GM12801 (cell line): ENCODE results near the gene MYH11.

Experiments
- CTCF ChIP-seq: IDR thresholded peaks from one replicate; pipeline ENCODE4 v1.5.1; 2011; ENCODE audit warnings: control low read depth; ENCODE audit not compliant: insufficient read length; ENCODE audit errors: extremely low read depth

Gene MYH11

GRCh38 chr16:15778204-15778743 is 78.6 kb downstream of the MYH11 start:
- no peak for TF ChIP-seq CTCF

GRCh38 chr16:15777533-15778203 is 79.2 kb downstream of the MYH11 start:
- TF ChIP-seq CTCF, result no peak

GRCh38 chr16:15776572-15776971 is 80.3 kb downstream of the MYH11 start:
- TF ChIP-seq CTCF, result no peak

- TF ChIP-seq CTCF, result no peak
These were observed 81.0 kb downstream of the MYH11 start for GRCh38 chr16:15775663-15776304.

GRCh38 chr16:15775209-15775608 is 81.6 kb downstream of the MYH11 start:
- TF ChIP-seq CTCF, result no peak

GRCh38 chr16:15773968-15774367 is 82.9 kb downstream of the MYH11 start:
- TF ChIP-seq CTCF, result no peak

GRCh38 chr16:15772579-15773293 is 84.1 kb downstream of the MYH11 start:
- no peak for TF ChIP-seq CTCF
